Measurements from ENCODE around the gene GAGE10. TPM values are rescaled to one million over a fixed set of nuclear protein-coding genes. Genes with fewer than 3 reads are reported as not detected.

GAGE10 gene, protein sequence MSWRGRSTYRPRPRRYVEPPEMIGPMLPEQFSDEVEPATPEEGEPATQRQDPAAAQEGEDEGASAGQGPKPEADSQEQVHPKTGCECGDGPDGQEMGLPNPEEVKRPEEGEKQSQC
- total RNA-seq (2011; cell fraction: chromatin; rRNA removed; ENCODE audit: low replicate concordance) = 1.3 TPM in 1 of 2 replicates, not detected in the other
- total RNA-seq (2011; cell fraction: nucleolus; rRNA removed) = 2.3 TPM in 1 of 2 replicates, not detected in the other
- total RNA-seq (2011; cell fraction: nucleoplasm; rRNA removed) = 5.6 TPM in 1 of 2 replicates, not detected in the other
- total RNA-seq (2014; rRNA removed) = 0.33 TPM in 1 of 2 replicates, not detected in the other
- total RNA-seq (2014; rRNA removed; fragmentation: Illumina TruSeq; extraction: Trizol) = 0.93 and 0.95 TPM in 2 replicates
- not detected in 2 replicates for total RNA-seq (2015; rRNA removed; fragmentation: Illumina TruSeq; extraction: Trizol)
- total RNA-seq (2021) = 0.80 and 1.3 TPM in 2 replicates
- 0.70 and 3.1 TPM in 2 replicates for polyA plus RNA-seq (2011; rRNA removed)
- polyA plus RNA-seq (2011; cell fraction: cytosol; rRNA removed) = 0.31 and 1.4 TPM in 2 replicates
- polyA plus RNA-seq (2011; cell fraction: nucleus; rRNA removed) = 3.3 and 3.6 TPM in 2 replicates
- polyA plus RNA-seq (2012) = 25.5 and 33.9 TPM in 2 replicates
- polyA plus RNA-seq (2014; fragmentation: Illumina TruSeq; extraction: Trizol) = not detected in 2 replicates
- under 1 TPM; 0.96 TPM for polyA plus RNA-seq (2014; fragmentation: Nextera tagmentation; extraction: Ambion mirVana)
- 0.36 TPM in 1 of 2 replicates, not detected in the other for polyA plus RNA-seq (2014; rRNA removed)
- 5.6 and 14.6 TPM in 2 replicates for polyA minus RNA-seq (2011; rRNA and poly(A)+ RNA removed)
- polyA minus RNA-seq (2011; cell fraction: cytosol; rRNA and poly(A)+ RNA removed) = not detected in 2 replicates
- not detected in 2 replicates for polyA minus RNA-seq (2011; cell fraction: nucleus; rRNA and poly(A)+ RNA removed)
- Bru-seq, nascent RNA = percentile 30 among the genes with signal in this experiment
- percentile 25 among the genes with signal in this experiment for BruChase-seq, experiment 1, labeled RNA remaining after a 2-hour chase
- percentile 19 among the genes with signal in this experiment for BruChase-seq, experiment 2, labeled RNA remaining after a 6-hour chase
- long read RNA-seq, experiment 1, partial matches to known transcripts = 1 of 15 reads
- long read RNA-seq, experiment 1, other reads (novel, unspliced or antisense) = 14 of 15 reads
- long read RNA-seq, experiment 2, partial matches to known transcripts = 0 of 1 reads
- long read RNA-seq, experiment 2, other reads (novel, unspliced or antisense) = 1 of 1 reads
- long read RNA-seq, experiment 3 = 0 reads

DNA sequence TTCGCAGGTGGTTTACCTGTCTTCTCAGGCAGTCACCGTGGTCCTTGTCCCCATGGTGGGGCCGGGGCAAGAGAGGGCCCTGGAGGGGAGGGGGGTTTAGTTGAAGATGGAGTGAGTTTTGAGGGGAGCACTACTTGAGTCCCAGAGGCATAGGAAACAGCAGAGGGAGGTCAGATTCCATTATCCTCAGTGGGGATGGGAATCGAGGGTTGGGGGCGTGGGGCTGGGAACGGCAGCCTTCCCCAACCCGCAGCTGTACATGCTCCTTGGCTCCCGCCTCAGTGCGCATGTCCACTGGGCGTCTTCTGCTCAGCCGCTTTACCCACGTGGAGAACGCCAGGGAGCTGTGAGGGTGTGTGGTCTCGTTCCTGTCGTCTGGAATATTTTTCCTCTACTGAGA, at the start of gene GAGE10:
TSS of gene GAGE10 (plus strand) at position 301 of the 400 bp plus-strand sequence. CDS start 1,214 bp downstream, outside the sequence.
- in situ Hi-C loops (cut with MboI) = loop anchor here (10.0 kb wide), 1 partner anchor 261 kb away; the partner anchor contains the start of gene GAGE12F
- 47% methylated on average over 9 of the region's 15 CpGs for WGBS (ENCODE audit: insufficient coverage, low coverage, missing lambda C conversion rate)
- intact Hi-C loops (cut with micrococcal nuclease) = no loop called here
- H3K4me1 ChIP-seq (replicated peaks in 1 of 2; ENCODE audit: control insufficient read depth in 2 of 2, insufficient read depth in 2 of 2, low read length in 2 of 2) = peaks cover 3 to 4% of the 10 kb centered on the region in 2 experiments; a peak in 4 of 5 replicates
- TF ChIP-seq EWSR1 (IDR thresholded peaks at IDR 0.05; ENCODE audit: borderline replicate concordance, low read depth, partially characterized antibody) = no peak
- no peak for TF ChIP-seq CBFA2T3 (IDR thresholded peaks at IDR 0.05)
- TF ChIP-seq CBX2 (IDR thresholded peaks at IDR 0.05; ENCODE audit: insufficient read depth, low read length, poor library complexity, severe bottlenecking) = no peak
- TF ChIP-seq, protein P1, sequence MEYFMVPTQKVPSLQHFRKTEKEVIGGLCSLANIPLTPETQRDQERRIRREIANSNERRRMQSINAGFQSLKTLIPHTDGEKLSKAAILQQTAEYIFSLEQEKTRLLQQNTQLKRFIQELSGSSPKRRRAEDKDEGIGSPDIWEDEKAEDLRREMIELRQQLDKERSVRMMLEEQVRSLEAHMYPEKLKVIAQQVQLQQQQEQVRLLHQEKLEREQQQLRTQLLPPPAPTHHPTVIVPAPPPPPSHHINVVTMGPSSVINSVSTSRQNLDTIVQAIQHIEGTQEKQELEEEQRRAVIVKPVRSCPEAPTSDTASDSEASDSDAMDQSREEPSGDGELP (CRISPR knock-in tag; IDR thresholded peaks at IDR 0.05; ENCODE audit: borderline replicate concordance) = no peak
- TF ChIP-seq, protein P2, sequence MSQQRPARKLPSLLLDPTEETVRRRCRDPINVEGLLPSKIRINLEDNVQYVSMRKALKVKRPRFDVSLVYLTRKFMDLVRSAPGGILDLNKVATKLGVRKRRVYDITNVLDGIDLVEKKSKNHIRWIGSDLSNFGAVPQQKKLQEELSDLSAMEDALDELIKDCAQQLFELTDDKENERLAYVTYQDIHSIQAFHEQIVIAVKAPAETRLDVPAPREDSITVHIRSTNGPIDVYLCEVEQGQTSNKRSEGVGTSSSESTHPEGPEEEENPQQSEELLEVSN (IDR thresholded peaks at IDR 0.05; ENCODE audit: borderline replicate concordance in 1 of 2, extremely low read depth in 1 of 2, insufficient read depth in 1 of 2, insufficient read length in 1 of 2, low read depth in 1 of 2, low read length in 1 of 2, poor library complexity in 1 of 2, severe bottlenecking in 1 of 2) = peak in 1 of 2 experiments; percentile 13
- no peak for TF ChIP-seq PCBP2 (IDR thresholded peaks at IDR 0.05; ENCODE audit: low read depth, low read length, poor library complexity, severe bottlenecking)
- no peaks in the 10 kb centered on the region for H3K9me1 ChIP-seq (ENCODE audit: control insufficient read depth, insufficient read depth, low read length)
- ChIA-PET CTCF (ENCODE audit: low intra/inter-chr PET ratio) (no interaction called here), POLR2A (no interaction called here)
- H4K20me1 ChIP-seq (replicated peaks; ENCODE audit: control insufficient read depth, insufficient read depth, low read length) = no peaks in the 10 kb centered on the region
- H3K27me3 ChIP-seq (ENCODE audit: control insufficient read depth in 2 of 2, insufficient read depth in 2 of 2, low read length in 2 of 2) = peaks cover 0 to 7% of the 10 kb centered on the region in 2 experiments; a peak in 2 of 5 replicates
- FAIRE-seq (no peak), DNase-seq (ENCODE audit: extremely low read depth in 1 of 4, low spot score in 3 of 4) (no peak), ATAC-seq (no peak)
- H3K36me3 ChIP-seq (ENCODE audit: control insufficient read depth, insufficient read depth, low read length) = no peaks in the 10 kb centered on the region
- H3K4me2 ChIP-seq (ENCODE audit: insufficient read depth, low read length) = no peak within 1 kb of the TSS
- no peak within 1 kb of the TSS for H3K4me3 ChIP-seq
- 0 out of 2 replicates have a peak within 1 kb of the TSS, but pooled peaks have one; percentile 24 for H2AFZ ChIP-seq (ENCODE audit: low read depth, low read length)
- no peaks in the 10 kb centered on the region for H3K9me3 ChIP-seq (replicated peaks; ENCODE audit: control insufficient read depth, insufficient read depth, low read depth, low read length)
- no peaks in the 10 kb centered on the region for H3K79me2 ChIP-seq (ENCODE audit: control insufficient read depth, insufficient read depth, low read length)
- peak within 1 kb of the TSS in 1 of 2 experiments; percentile 26; a peak in 1 of 4 replicates for H3K9ac ChIP-seq (ENCODE audit: insufficient read depth in 1 of 2, low read depth in 2 of 2, low read length in 2 of 2)
- BruUV-seq (replicated peaks) = no TSS peak
- H3K27ac ChIP-seq (ENCODE audit: extremely low read depth, low read depth, low read length) = no peak within 1 kb of the TSS
